Hepatocyte (in vitro differentiated cells): ENCODE measurements around the gene ALKBH1.

Source experiments
- CTCF ChIP-seq: fragments of 200-600 bp; sonication (generic); IDR thresholded peaks from 2 replicates; pipeline ENCODE4 v1.5.1; 2016; ENCODE audit warnings: antibody characterized with exemption, mild to moderate bottlenecking; ENCODE audit not compliant: poor library complexity
- EZH2 ChIP-seq: fragments of 200-600 bp; sonication (generic); IDR thresholded peaks from 2 replicates; pipeline ENCODE4 v1.6.1; 2016; ENCODE audit warnings: antibody characterized with exemption, mild to moderate bottlenecking, borderline replicate concordance
- EZH2phosphoT487 ChIP-seq: fragments of 200-600 bp; sonication (generic); IDR thresholded peaks from one replicate; pipeline ENCODE4 v1.6.1; 2018; ENCODE audit warnings: antibody characterized with exemption, mild to moderate bottlenecking, low read depth, moderate library complexity; ENCODE audit not compliant: unreplicated experiment, severe bottlenecking

DNA sequence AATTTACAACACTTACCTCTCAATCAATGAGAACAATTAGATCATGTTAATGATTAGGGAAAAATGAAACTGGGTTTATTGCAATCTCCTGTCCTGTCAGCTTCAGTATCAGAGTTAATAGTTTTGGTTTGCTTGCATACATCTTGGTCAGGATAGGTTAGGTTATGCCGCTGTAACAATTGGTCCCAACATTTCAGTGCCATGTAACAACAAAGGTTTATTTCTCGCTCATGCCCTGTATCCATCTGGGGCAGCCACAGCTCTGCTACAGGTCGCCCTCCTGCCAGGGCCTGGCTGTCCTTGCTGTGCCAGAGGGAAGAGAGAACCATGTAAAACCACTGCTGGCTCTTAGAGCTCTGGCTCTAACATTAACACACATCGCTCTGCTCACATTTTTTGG lies 60.9 kb downstream of the ALKBH1 start:
- TF ChIP-seq CTCF (no peak), EZH2 (no peak), EZH2phosphoT487 (no peak)
